Suppressor macrophage treated with lipopolysaccharide for 4 hours (primary cell): ENCODE results near the gene MYOF.
"Not testable (repeated sequence)": the region's sequence is repeated elsewhere in the genome, so short reads cannot be mapped to it uniquely, and the experiment has no call there.

Experiments
- DNase-seq: peaks from one replicate; pipeline ENCODE4 v3.0.0-alpha.2; 2020

The MYOF gene

DNA sequence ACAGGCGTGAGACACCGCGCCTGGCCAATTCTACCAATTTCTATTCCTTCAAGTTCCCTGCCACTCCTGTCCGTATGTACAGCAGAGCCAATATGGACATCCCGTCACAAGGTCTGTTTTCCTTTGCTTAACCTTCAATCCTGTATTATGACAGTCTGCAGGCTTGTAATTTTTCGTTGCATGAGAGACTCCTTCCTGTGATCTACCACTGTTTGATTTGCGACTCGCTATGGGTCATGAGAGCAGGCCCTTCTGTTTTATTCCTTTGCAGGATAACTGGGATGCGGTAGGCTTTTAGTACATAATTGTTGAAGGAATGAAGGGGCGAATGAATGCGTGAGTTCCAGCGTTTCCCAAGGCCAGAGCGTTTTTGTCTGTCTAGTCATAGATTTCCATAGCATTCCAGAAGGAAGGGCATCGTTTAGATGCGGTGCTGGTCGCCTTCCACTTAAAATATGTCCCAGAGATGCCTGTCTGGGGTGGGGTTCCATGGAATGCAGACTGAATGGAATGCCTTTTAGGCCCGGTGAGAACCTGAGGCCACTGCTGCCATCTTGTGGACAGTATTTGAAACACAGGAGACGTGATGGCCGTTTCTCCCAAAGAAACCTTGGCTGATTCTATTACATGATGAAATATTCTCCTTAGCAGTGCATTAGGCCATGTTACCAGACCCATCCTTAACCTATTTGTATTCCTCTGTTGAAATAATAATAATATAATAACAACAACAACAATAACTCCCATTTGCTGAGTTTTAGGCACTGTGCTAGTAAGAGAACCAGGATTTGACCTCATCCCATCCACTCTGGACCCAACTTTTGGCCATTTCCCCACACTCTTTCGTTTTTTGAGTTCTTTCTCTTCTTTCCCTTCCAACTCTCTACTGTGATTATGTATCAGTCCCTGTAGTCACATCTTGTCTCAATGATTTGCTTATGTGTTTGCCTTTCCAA lies 193.2 kb downstream of the MYOF start:
- DNase-seq: peak; percentile 82

DNA sequence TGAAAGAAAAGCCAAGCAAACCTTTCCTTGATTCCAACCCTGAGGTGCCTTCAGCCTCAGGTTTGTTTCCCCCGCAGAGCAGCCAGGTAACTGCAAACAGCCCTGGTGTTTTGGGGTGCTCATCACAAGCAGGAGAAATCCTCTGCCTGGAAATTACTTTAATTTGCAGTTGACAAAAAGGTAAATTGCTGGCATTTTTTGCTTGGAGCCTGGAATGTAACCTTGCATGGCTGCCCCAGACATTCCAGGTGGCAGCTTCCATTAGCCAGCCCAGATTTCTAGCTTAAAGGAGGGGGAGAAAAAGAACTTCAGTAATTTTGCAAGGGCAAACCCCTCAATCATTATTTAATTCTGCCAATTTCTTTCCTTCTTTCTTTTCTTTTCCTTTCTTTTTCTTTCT lies 194.4 kb downstream of the MYOF start:
- no peak for DNase-seq

DNA sequence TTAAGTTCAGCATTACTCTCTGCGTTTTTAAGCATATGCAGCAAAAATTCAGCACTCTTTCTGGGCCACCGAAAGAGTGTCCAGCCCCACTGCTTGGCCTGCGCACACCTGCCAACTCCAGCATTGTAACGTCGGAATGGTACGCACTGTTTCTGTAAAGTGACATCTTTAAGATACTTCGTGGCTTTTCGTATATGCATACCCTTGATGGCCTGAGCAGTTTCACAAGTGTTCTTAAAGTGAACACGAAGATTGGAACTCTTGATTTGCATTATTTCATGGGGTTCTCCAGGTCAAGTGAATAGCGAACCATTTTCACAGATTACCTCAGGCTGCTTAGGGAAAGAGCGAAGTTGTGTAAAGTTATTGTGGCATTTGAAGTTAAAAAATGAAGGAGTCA lies 197.9 kb downstream of the MYOF start:
- DNase-seq: not testable (repeated sequence)

DNA sequence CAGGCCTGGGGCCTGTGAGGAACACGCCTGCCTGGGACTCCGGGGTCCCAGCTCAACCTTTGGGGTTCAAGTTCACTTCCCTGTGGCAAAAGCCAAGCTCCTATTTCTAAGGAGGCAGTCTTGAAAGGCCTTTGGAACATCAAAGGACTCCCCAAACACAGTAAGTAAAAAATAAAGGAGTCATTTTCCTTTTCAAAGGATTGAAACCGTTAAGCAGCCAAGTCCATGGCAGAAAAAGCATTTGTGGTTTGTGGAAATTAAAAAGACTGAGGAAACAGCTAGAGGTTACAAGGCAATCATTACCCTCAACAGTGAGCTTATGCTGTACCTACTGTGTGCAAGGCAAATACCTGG lies 200.8 kb downstream of the MYOF start:
- no peak for DNase-seq

GRCh38 chr10:93280699-93281366 lies 201.3 kb downstream of the MYOF start:
- DNase-seq: no peak

DNA sequence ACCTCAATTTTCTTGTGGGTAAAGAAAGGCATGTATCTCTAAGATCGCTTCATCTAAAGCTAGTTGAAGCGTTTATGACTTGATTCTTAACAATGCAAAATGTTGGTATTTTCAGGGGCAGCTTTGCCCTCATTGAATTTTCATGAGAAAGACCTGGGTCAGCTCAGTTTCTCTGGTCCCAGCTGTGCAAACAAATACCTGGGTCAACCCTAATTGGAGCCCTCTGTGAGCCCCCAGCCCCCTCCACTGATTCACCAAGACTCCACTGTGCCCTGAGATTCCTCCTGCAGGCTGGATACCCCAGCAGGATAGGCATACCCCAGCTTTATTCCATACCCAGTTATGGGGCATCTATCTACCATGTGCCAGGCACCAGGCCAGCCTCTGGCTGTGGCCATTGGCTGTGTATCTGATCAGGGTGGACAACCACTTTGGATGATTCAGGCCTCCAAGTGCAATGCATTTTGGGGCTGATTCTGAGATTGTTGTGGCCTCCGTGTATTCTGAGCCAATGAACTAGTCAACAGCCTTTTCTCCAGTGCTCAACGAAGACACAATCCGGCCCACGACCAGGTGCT lies 201.9 kb downstream of the MYOF start:
- DNase-seq: no peak

GRCh38 chr10:93277360-93277759 lies 204.8 kb downstream of the MYOF start:
- DNase-seq: no peak

- DNase-seq: no peak
These were observed 207.7 kb downstream of the MYOF start for GRCh38 chr10:93274419-93274818.

DNA sequence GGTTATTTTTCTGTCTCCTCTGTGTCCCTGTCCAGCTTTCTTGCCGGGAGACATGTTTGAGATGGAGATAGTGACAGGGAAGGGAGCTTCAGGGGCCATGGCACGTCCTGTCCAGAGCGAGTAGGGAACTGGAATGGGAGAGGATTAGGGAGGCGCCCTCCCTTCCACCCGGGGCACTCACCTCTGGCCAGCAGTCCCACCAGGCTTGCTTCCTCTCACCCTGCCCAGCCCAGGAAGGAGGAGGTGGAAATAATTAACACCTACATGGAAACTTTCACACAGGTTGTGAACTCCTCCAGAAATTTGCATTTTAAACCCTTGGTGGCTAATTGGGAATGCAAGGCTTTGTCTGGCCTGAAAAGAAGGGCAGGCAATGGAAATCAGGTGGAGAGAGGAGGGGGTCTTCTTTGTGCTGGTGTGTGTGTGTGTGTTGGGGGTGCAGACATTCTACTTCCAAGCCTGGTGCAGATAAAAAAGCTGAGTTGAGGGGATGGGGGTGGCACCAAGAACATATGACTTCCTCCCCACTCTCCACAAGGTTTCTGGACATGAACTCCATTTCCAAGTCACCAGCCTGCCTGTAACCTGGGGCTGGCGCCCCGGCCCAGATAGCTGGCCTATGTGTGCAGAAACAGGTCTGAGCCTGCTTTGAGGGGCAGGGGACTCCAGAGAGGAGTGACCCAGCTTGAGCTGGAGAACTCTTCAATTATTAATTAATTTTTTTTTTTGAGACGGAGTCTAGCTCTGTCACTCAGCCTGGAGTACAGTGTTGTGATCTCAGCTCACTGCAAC lies 209.1 kb downstream of the MYOF start:
- no peak for DNase-seq

- no peak for DNase-seq
These were observed 210.8 kb downstream of the MYOF start for GRCh38 chr10:93271347-93271746.

DNA sequence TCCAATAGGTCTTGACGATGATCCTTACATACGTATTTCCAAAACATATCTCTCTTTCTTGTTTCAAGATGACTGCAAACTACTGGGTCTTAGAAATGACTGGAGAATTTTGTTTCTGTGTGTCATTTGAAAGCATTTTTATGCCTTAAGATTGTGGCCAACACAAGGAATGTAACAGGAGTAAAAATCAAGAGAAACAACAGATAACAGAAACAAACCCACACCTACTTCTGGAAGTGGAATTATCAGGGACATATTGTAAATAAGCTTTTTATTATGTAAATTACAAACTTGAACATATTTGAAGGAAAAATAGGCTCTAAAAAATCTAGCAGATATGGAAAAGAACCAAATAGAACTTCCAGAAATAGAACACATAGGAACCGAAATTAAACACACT lies 212.9 kb downstream of the MYOF start:
- no peak for DNase-seq

- DNase-seq: no peak
These were observed 214.1 kb downstream of the MYOF start for GRCh38 chr10:93268021-93268420.

- DNase-seq: peak; percentile 49
These were observed 214.6 kb downstream of the MYOF start for GRCh38 chr10:93267521-93267920.

- DNase-seq: no peak
These were observed 215.3 kb downstream of the MYOF start for GRCh38 chr10:93266858-93267257.

DNA sequence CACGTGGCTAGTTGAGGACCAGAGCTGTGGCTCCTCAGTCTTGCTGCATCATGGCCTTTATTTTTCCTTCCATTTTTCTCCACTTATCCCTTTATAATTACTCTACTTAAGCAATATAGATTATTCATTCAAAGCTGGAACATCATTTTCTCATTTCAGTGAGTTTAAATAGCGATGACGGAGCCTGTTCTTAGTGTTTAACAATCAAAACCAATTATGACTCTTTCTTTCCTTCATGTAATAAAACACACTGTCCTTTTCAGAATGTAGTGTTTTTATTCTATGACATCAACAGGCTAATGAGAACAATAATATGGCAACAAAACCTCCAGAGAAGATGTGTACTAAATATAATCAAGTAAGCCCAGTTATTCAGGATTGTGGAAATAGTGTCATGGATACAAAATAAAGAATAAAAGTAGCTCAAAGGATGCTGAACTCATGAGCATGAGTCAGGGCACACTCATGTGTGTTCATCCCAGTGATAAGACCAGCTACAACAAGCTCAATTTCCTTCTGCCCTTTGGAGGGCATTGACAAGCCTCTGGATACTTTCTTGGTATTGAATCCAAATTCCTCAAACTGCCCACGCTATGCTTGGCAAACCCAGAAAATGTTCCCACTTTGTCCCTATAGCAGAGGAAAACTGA lies 220.0 kb downstream of the MYOF start:
- peak; percentile 13 for DNase-seq

GRCh38 chr10:93261089-93261488 lies 221.0 kb downstream of the MYOF start:
- no peak for DNase-seq

- DNase-seq: no peak
These were observed 223.0 kb downstream of the MYOF start for GRCh38 chr10:93259126-93259525.
